Activated gamma-delta T cell treated with Interleukin-2 at 50 U/mL for 16 hours (primary cell): ENCODE measurements around the gene CLN5.

Source experiments
- DNase-seq: peaks from one replicate; pipeline ENCODE4 v3.0.0-alpha.2; 2020

Gene CLN5

DNA sequence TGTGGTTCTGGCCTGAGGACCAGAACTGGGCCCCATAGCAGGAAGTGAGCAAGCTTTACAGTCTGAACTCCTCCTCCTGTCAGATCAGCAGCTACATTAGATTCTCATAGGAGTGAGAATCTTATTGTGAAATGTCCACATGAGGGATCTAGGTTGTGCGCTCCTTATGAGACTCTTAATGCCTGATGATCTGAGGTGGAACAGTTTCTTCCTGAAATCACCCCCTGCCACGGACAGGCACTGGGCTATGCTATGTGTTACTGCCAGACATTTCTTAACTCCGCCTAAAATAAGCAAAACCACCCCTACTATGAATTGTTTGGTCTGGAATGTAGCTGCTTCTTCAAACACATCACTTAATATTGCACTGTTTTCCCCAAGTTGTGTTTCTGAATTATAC is 30.5 kb downstream of the CLN5 start:
- DNase-seq: no peak

DNA sequence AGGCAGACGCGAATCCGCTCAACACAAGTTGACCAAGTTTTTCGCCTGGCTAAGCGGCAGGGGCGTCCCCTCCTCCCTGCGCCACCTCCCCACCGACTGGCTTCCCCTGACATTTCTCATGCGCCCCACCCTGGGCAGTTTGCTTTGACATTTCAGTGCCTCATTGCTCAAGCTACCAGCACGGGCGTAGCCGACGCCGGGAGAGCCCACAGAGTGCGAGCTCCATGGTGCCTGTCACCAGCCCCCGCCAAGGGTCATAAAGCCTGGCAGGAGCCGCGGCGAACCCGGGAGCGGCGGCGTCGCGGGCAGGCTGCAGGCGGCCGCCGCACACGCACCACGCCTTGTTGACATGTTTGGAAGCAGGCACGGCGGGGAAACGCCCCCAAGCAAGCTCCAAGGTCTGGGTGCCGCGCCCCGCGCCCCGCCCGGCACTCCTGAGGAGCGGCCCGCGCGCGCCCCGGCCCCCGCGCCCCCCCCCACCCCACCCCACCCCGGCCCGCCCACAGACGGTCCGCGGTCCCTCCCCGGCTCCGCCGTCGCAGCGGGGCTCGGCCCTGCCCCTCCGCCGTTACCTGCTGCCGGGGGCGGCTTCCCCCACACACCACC is 34.5 kb downstream of the CLN5 start:
- peak; percentile 62 for DNase-seq

GRCh38 chr13:77026861-77027621 is 35.2 kb downstream of the CLN5 start, which contains the start of gene FBXL3:
Gene FBXL3, minus strand, starts transcription at chr13:77027159. Its CDS starts 5,299 bp downstream, at chr13:77021860.
- DNase-seq: peak; percentile 78

DNA sequence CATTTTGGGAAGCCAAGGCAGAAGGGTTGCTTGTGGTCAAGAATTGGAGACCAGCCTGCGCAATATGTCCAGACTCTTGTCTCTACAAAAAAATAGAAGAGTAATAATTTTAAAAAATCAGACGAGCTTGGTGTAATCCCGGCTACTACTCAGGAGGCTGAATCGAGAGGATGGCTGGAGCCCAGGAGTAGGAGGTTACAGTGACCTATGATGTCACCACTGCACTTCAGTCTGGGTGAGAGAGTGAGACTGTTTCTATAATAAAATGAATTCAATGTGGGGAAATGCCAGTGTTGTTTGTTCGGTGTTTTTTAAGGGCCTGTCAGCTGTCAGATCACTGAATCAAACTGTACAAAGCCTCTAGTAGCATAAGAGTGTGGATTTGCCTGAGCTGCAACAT is 36.3 kb downstream of the CLN5 start:
- no peak for DNase-seq

DNA sequence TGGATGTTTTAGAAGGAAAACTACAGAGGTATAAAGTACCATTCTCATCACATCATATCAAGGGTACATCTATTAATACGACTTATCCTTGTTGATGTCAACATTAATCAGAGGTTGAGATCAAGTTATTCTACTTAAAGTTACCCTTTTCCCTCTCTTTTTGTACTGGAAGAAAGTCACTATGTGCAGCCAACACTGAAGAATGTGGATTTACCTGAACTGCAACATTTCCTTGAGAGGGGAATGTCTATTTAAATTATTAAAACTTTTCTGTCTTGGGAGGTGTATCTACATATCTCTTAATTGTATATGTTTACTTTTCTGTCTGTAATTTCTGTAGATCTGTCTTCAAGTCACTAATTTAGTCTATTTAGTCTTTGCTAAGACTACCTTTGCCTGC is 37.6 kb downstream of the CLN5 start:
- DNase-seq: no peak

- no peak for DNase-seq
Observed at GRCh38 chr13:77031656-77032243, 39.9 kb downstream of the CLN5 start.

DNA sequence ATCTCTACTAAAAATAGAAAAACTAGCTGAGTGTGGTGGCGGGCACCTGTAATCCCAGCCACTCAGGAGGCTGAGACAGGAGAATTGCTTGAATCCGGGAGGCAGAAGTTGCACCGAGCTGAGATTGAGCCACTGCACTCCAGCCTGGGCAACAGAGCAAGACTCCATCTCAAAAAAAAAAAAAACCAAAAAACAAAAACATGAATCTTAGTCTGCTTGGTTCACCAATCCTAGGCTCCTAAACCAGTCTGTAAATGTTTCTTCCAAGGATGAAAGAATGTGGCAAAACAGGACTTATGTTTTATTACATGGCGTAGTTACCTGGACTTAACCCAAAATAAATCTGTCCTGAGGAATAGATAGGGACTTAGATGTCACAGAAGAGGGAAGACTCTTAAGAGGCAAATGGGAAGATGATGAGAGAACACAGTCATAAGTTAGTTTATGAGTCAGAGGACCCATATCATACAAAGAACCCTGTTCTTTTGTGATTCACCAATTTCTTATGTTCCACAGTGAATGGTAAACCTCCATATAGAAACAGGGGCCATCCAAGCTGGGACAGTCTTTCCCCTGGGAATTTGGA is 41.9 kb downstream of the CLN5 start:
- DNase-seq: no peak

- DNase-seq: no peak
Observed at GRCh38 chr13:77034881-77035280, 43.0 kb downstream of the CLN5 start.

DNA sequence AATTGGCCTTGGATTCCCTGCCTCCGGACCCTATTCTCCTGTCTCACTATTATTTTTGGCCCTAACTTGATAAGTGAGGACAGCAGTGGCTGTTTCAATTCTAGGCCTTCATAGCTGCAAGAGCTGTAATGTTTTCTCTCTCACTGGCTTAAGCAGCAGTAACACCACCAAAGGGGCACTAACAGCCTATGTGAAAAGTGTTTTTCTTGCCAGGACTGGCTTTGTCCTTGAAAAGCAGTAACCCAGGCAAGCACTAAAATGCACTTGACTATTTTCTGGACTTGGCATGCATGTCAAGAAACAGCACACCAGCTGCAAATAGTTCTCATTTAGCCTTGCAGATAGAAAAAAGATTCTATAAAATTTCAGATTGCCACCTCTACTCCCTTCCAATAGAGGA is 44.4 kb downstream of the CLN5 start:
- DNase-seq: no peak

- DNase-seq: no peak
Observed at GRCh38 chr13:77038907-77039480, 47.1 kb downstream of the CLN5 start.

- no peak for DNase-seq
Observed at GRCh38 chr13:77040076-77040475, 48.2 kb downstream of the CLN5 start.

DNA sequence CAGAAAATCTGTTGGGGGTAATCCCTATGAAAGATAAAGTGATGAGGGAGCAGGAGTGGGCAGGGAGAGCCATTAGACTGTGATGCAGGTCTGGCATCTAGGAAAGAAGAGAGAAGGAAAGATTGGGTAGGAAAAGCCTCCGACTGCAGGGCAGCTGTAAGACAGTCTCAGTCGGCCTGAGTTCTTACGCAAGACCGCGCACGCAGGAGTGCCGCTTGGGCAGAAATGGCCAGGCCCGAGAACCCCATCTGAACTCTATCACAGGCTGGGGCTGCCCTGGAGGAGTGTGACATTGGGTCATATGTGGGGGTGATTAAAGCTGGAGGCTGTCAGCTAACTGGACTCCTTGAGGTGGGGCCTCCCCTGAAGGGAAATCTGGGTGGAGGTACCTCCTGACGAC is 49.0 kb downstream of the CLN5 start:
- no peak for DNase-seq

DNA sequence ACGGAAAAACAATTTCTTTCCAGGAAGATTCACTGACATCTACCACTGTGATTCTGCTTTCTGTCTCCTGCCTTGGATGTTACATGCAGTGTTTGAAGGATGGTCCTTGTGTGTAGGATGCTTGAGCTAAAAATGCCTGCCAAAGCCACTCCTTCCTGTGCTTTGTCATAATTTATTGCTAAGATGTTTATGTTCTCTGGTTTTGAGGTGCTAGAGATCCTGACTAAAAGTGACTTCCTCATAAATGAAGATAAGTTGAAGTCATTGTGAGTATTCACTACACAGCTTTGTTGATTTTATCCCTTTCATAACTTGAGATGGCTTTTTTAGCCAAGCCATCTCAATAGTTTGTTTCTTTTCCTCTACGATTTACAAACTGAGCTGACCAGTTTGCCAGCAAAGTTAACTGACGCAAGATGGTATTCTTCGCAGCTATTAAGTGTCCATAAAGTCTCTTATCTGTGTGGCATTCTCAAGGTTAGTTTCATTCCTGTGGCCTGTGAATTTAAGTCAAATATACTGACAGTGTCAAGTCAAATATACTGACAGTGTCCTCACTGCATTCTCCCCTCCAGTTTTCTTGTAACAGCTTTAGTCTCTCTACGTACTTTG is 50.8 kb downstream of the CLN5 start:
- DNase-seq: no peak

DNA sequence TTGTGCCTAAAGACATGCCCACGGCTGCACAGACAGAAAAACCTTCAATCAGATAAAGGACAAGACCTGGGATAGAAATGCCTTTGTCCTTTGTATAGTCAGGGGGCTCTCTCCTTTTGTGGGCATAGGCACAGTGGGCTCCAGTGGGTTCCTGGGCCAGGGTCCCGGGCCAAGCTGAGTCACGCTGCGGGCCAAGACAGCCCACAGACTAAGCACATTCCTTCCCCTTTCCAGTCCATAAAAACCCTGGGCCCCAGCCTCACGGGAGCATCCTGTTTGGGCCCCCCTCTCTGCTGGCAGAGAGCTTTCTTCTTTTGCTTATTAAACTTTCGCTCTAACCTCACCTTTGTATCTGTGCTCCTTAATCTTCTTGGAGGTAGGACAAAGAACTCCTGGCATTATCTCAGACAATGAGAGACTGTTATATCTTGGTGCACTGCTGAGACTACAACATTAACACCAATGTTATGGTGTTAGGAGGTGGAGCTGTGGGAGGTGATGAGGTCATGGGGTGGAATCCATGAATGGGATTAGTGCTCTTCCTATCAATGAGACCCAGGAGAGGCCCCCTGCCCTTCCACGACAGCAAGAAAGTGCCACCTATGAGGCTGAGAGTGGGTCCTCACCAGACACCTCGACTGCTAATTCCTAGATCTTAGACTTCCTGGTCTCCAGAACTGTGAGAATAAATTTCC is 55.9 kb downstream of the CLN5 start:
- DNase-seq: no peak

- no peak for DNase-seq
Observed at GRCh38 chr13:77048681-77049080, 56.8 kb downstream of the CLN5 start.

DNA sequence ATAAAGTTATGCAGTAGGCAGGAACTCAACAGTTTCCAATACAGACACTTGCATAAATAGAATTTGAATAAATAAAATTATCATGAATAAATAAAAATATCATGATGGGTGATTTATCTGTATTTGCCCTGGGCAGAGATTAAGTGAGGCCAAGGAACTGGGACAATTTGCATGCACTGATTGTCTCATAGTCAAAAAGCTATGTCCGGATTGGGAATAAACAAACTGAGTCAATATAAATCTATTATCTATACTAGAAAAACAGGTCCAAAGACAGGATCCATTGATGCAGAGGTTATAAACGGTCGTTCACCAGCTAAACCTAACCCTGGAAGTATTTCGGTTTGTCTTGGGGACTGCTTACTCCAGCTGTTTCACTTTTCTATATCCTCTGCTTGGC is 61.3 kb downstream of the CLN5 start:
- DNase-seq: no peak
